Measurements from ENCODE around the gene GSPT1.
"Not testable (repeated sequence)": the region's sequence is repeated elsewhere in the genome, so short reads cannot be mapped to it uniquely, and the experiment has no call there.

GSPT1 gene

DNA sequence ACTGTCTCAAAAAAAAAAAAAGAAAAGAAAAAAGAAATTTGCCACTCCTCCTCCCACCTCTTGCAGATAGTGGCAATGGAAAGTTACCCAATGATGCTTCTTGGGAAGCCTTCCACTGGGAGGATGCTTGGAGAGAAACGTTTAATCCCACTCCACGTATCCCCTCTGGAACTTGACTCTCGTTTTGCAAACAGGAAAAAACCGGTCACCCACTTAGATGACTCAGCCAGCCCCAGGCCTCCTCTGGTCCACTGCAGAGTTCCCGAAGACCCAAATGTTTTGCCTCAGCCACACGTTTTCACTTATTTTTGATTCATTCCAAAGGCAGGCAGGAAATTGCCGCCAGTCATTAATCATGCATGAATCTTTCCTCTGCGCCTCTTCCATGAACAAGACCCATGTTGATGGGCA lies 40.0 kb upstream of the GSPT1 start:
- no peak overlapping the region for H3K4me3 ChIP-seq (ENCODE audit: control insufficient read depth, low read depth, low read length)
- DNase-seq (ENCODE audit: low read depth) = peak; percentile 95
- TF ChIP-seq, protein P1, sequence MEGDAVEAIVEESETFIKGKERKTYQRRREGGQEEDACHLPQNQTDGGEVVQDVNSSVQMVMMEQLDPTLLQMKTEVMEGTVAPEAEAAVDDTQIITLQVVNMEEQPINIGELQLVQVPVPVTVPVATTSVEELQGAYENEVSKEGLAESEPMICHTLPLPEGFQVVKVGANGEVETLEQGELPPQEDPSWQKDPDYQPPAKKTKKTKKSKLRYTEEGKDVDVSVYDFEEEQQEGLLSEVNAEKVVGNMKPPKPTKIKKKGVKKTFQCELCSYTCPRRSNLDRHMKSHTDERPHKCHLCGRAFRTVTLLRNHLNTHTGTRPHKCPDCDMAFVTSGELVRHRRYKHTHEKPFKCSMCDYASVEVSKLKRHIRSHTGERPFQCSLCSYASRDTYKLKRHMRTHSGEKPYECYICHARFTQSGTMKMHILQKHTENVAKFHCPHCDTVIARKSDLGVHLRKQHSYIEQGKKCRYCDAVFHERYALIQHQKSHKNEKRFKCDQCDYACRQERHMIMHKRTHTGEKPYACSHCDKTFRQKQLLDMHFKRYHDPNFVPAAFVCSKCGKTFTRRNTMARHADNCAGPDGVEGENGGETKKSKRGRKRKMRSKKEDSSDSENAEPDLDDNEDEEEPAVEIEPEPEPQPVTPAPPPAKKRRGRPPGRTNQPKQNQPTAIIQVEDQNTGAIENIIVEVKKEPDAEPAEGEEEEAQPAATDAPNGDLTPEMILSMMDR (IDR thresholded peaks at IDR 0.05; ENCODE audit: control insufficient read depth, insufficient read depth, low read depth, low read length, missing control alignments) = no peak

DNA sequence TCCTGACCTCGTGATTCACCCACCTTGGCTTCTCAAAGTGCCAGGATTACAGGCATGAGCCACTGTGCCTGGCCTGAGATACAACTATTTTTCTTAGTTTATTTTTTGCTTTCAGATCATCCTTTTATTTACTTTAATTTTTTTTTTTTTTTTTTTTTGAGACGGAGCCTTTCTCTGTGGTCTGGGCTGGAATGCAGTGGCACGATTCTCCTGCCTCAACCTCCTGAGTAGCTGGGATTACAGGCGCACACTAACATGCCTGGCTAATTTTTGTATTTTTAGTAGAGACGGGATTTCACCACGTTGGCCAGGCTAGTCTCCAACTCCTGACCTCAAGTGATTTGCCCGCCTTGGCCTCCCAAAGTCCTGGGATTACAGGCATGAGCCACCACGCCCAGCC lies 37.8 kb upstream of the GSPT1 start:
- not testable (repeated sequence) for H3K4me3 ChIP-seq (ENCODE audit: control insufficient read depth, low read depth, low read length); DNase-seq (ENCODE audit: low read depth)

DNA sequence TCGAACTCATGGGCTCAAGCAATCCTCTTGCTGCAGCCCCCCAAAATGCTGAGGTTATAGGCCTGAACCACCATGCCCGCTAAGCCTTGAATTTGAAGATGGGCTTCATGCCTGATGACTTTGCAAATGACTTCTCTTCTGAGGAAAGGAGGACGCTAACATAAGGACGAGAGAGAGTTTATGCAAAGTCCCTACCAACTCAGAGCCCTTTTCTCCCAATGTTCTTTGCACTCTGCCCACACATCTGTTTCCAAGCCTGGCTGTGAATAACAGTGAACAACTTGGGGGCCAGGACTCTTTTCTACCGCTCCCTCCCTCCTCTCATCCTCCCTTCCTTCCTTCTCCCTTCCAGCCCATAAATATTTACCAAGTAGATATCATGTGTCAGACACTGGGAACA lies 34.6 kb upstream of the GSPT1 start:
- no peak overlapping the region for H3K4me3 ChIP-seq (ENCODE audit: control insufficient read depth, low read depth, low read length)
- DNase-seq (ENCODE audit: low read depth) = no peak
- TF ChIP-seq, protein P1 (IDR thresholded peaks at IDR 0.05; ENCODE audit: control insufficient read depth, insufficient read depth, low read depth, low read length, missing control alignments) = no peak

DNA sequence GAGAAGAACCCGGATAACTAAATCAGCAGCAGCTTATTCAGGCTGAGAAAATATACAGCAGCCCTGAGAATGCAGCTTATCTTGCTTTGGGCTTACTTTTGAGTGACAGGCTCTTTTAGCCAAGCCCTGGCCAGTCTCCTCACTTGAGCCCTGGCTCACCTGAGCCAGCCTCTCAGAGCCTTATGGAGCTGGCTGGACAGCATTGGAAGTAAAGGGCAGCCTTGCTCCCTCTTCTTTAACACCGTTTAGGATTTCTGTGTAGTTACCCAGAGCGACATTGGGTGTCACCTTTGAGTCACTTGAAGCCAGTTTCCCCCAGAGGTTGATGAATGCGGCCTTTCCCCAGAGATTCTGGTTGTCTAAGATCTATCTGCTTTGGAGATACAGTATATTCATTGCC lies 33.8 kb upstream of the GSPT1 start:
- TF ChIP-seq, protein P1 (IDR thresholded peaks at IDR 0.05; ENCODE audit: control insufficient read depth, insufficient read depth, low read depth, low read length, missing control alignments) = peak; percentile 61
- H3K4me3 ChIP-seq (ENCODE audit: control insufficient read depth, low read depth, low read length) = no peak overlapping the region
- DNase-seq (ENCODE audit: low read depth) = peak; percentile 16

DNA sequence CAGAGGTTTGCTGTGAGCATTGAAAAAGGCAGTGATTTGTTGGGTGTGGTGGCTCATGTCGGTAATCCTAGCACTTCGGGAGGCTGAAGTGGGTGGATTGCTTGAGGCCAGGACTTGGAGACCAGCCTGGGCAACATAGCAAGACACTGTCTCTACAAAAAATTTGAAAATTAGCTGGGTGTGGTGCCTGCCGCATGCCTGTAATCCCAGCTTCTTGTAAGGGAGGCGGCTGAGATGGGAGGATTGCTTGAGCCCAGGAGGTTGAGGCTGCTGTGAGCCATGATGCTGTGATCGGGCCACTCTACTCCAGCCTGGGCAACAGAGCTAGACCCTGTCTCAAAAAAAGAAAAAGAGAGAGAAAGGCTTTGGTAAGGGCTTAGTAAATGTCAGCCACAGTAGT lies 33.1 kb upstream of the GSPT1 start:
- no peak for DNase-seq (ENCODE audit: low read depth)
- TF ChIP-seq, protein P1 (IDR thresholded peaks at IDR 0.05; ENCODE audit: control insufficient read depth, insufficient read depth, low read depth, low read length, missing control alignments) = no peak
- no peak overlapping the region for H3K4me3 ChIP-seq (ENCODE audit: control insufficient read depth, low read depth, low read length)

DNA sequence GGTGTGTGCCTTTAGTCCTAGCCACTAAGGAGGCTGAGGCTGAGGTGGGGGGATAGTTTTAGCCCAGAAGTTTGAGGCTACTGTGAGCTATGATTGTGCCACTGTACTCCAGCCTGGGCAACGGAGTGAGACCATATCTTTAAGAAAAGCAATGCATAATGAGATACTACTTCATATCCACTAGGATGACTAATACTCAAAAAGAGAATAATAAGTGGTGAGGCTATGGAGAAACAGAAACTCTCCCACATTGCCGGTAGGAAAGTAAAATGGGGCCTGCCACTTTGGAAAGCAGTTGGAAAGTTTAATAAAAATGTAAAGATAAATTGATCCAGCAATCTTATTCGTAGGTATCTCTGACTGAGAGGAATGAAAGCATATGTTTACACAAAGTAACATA lies 30.7 kb upstream of the GSPT1 start:
- no peak overlapping the region for H3K4me3 ChIP-seq (ENCODE audit: control insufficient read depth, low read depth, low read length)
- DNase-seq (ENCODE audit: low read depth) = peak; percentile 5
- TF ChIP-seq, protein P1 (IDR thresholded peaks at IDR 0.05; ENCODE audit: control insufficient read depth, insufficient read depth, low read depth, low read length, missing control alignments) = no peak

DNA sequence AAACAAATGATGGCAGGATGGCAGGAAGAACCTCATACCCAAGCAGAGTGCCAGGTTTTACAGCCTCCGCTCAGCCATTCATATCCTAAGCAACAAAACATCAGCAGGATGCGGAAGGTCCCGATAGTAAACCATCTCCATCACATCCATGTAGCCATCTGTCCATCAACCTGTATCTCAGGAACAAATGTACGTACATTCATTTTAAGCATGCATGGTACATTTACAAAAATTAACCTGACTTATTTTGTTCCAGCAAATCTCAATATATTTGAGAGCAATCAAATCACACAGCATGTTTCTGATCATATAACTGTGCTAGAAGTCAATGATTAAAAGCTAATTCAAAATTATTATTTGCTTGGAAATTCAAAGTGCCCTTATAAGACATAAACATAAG lies 26.2 kb upstream of the GSPT1 start, which contains the start of gene NPIPB2:
TSS of gene NPIPB2 (minus strand) at position 101 of the 400 bp plus-strand sequence. CDS start at position 101, 0 bp downstream.
- H3K4me3 ChIP-seq (ENCODE audit: control insufficient read depth, low read depth, low read length); DNase-seq (ENCODE audit: low read depth): not testable (repeated sequence)

DNA sequence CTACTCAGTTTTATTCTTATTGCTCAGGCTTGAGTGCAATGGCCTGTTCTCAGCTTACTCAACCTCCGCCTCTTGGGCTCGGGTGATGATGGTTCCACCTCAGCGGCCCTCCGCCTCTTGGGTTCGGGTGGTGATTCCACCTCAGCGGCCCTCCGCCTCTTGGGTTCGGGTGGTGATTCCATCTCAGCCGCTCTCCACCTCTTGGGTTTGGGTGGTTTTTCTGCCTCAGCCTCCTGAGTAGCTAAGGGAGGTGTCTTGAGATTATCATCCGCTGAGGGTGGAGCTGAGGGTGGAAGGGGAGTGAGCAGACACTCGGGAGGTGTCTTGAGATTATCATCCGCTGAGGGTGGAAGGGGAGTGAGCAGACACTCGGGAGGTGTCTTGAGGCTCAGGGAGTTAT lies 11.6 kb upstream of the GSPT1 start:
- DNase-seq (ENCODE audit: low read depth) = not testable (repeated sequence)

DNA sequence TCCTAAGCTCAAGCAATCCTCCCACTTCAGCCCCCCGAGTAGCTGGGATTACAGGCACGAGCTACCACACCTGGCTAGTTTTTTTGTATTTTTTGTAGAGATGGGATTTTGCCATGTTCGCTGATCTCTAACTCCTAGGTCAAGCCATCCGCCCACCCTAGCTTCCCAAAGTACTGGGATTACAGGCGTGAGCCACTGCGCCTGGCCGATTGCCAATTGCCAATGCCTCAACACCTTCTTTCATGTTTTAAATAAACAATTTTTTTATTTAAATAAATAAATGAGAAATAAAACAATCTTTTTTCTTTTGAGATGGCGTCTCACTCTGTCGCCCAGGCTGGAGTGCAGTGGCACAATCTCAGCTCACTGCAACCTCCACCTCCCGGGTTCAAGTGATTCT lies 8.3 kb upstream of the GSPT1 start:
- DNase-seq (ENCODE audit: low read depth); H3K4me3 ChIP-seq (ENCODE audit: control insufficient read depth, low read depth, low read length): not testable (repeated sequence)

More for the DNA sequence above, 11.6 kb upstream of the GSPT1 start:
- not testable (repeated sequence) for H3K4me3 ChIP-seq (ENCODE audit: control insufficient read depth, low read depth, low read length)
